ENCODE measurements around the gene PUDP.

Gene PUDP

GRCh38 chrX:7093305-7093704, 54.6 kb downstream of the PUDP start:
- H3K4me3 ChIP-seq (ENCODE audit: low read length): no peak overlapping the region

GRCh38 chrX:7092543-7092942, 55.4 kb downstream of the PUDP start:
- H3K4me3 ChIP-seq (ENCODE audit: low read length): no peak overlapping the region
- no peak for DNase-seq (ENCODE audit: low read depth)
- TF ChIP-seq CTCF (conservative IDR thresholded peaks at IDR 0.05; ENCODE audit: low read length): no peak

More at GRCh38 chrX:7093305-7093704, 54.6 kb downstream of the PUDP start:
- TF ChIP-seq CTCF (conservative IDR thresholded peaks at IDR 0.05; ENCODE audit: low read length): no peak
- no peak for DNase-seq (ENCODE audit: low read depth)

GRCh38 chrX:7091923-7092322, 56.0 kb downstream of the PUDP start:
- no peak overlapping the region for H3K4me3 ChIP-seq (ENCODE audit: low read length)
- no peak for DNase-seq (ENCODE audit: low read depth)
- TF ChIP-seq CTCF (conservative IDR thresholded peaks at IDR 0.05; ENCODE audit: low read length): no peak

GRCh38 chrX:7090641-7091040, 57.3 kb downstream of the PUDP start:
- H3K4me3 ChIP-seq (ENCODE audit: low read length): no peak overlapping the region

GRCh38 chrX:7088968-7089615, 58.9 kb downstream of the PUDP start:
- H3K4me3 ChIP-seq (ENCODE audit: low read length): no peak overlapping the region
- no peak for DNase-seq (ENCODE audit: low read depth)
- TF ChIP-seq CTCF (conservative IDR thresholded peaks at IDR 0.05; ENCODE audit: low read length): no peak

More at GRCh38 chrX:7090641-7091040, 57.3 kb downstream of the PUDP start:
- TF ChIP-seq CTCF (conservative IDR thresholded peaks at IDR 0.05; ENCODE audit: low read length): no peak
- DNase-seq (ENCODE audit: low read depth): no peak

GRCh38 chrX:7086384-7086783, 61.6 kb downstream of the PUDP start:
- DNase-seq (ENCODE audit: low read depth): no peak
- no peak for TF ChIP-seq CTCF (conservative IDR thresholded peaks at IDR 0.05; ENCODE audit: low read length)
- no peak overlapping the region for H3K4me3 ChIP-seq (ENCODE audit: low read length)

GRCh38 chrX:7085879-7086278, 62.1 kb downstream of the PUDP start:
- no peak for DNase-seq (ENCODE audit: low read depth)
- no peak overlapping the region for H3K4me3 ChIP-seq (ENCODE audit: low read length)
- TF ChIP-seq CTCF (conservative IDR thresholded peaks at IDR 0.05; ENCODE audit: low read length): no peak

Data from AG10803 (cell line).